ENCODE results near the gene UXT. TPM values are rescaled to one million over a fixed set of nuclear protein-coding genes. Genes with fewer than 3 reads are reported as not detected.
A peak's percentile ranks its signal among the peaks of the same experiment; 100 is the strongest.

Gene UXT
- total and polyA plus RNA-seq, 4 donors = 34.0 to 99.0 (median 65.3) TPM

DNA sequence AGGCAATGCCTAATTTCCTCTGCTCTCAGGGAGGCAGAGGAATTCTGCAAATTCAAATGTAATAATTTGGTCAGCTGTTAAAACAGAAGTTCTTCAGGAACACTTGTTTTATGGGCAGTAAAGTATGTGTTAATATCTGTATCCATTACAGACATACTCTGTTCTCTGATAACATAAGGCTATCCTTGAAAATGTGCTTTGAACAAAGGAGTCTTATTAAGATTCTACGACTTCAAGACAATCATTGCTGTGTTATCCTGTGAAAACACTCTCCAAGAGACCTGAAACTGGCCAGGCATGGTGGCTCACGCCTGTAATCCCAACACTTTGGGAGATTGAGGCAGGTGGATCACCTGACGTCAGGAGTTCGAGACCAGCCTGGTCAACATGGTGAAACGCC, 27.3 kb downstream of the UXT start:
- DNase-seq (ENCODE audit: low spot score) = no peak
- H3K36me3 ChIP-seq (ENCODE audit: control insufficient read depth in 4 of 4, insufficient read depth in 3 of 4, low read depth in 1 of 4, low read length in 3 of 4) = peaks cover 0 to 10% (median 2%) of the 10 kb centered on the region in 4 donors
- H3K9me3 ChIP-seq (ENCODE audit: control insufficient read depth in 4 of 4, low read length in 3 of 4) = no peaks in the 10 kb centered on the region
- H3K27ac ChIP-seq (ENCODE audit: low read depth in 1 of 2, low read length in 2 of 2) = no peak overlapping the region
- no peak overlapping the region for H3K9ac ChIP-seq (ENCODE audit: low read depth in 1 of 2, low read length in 2 of 2)
- H3K4me3 ChIP-seq (ENCODE audit: low read depth in 1 of 3, low read length in 3 of 3) = no peak overlapping the region
- TF ChIP-seq TAF1 (conservative IDR thresholded peaks at IDR 0.05) (no peak), JUND (IDR thresholded peaks at IDR 0.05) (no peak), HNF4A (conservative IDR thresholded peaks at IDR 0.05) (no peak), YY1 (IDR thresholded peaks at IDR 0.05) (no peak), FOXA1 (IDR thresholded peaks at IDR 0.05) (no peak), EGR1 (IDR thresholded peaks at IDR 0.05; ENCODE audit: low read depth in 2 of 2) (no peak), NR2F2 (IDR thresholded peaks at IDR 0.05) (no peak), RXRA (IDR thresholded peaks at IDR 0.05) (no peak), SP1 (IDR thresholded peaks at IDR 0.05) (no peak)
- TF ChIP-seq, protein P1, sequence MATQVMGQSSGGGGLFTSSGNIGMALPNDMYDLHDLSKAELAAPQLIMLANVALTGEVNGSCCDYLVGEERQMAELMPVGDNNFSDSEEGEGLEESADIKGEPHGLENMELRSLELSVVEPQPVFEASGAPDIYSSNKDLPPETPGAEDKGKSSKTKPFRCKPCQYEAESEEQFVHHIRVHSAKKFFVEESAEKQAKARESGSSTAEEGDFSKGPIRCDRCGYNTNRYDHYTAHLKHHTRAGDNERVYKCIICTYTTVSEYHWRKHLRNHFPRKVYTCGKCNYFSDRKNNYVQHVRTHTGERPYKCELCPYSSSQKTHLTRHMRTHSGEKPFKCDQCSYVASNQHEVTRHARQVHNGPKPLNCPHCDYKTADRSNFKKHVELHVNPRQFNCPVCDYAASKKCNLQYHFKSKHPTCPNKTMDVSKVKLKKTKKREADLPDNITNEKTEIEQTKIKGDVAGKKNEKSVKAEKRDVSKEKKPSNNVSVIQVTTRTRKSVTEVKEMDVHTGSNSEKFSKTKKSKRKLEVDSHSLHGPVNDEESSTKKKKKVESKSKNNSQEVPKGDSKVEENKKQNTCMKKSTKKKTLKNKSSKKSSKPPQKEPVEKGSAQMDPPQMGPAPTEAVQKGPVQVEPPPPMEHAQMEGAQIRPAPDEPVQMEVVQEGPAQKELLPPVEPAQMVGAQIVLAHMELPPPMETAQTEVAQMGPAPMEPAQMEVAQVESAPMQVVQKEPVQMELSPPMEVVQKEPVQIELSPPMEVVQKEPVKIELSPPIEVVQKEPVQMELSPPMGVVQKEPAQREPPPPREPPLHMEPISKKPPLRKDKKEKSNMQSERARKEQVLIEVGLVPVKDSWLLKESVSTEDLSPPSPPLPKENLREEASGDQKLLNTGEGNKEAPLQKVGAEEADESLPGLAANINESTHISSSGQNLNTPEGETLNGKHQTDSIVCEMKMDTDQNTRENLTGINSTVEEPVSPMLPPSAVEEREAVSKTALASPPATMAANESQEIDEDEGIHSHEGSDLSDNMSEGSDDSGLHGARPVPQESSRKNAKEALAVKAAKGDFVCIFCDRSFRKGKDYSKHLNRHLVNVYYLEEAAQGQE (IDR thresholded peaks at IDR 0.05) = no peak
- TF ChIP-seq, protein P2, sequence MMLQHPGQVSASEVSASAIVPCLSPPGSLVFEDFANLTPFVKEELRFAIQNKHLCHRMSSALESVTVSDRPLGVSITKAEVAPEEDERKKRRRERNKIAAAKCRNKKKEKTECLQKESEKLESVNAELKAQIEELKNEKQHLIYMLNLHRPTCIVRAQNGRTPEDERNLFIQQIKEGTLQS (IDR thresholded peaks at IDR 0.05) = no peak
- TF ChIP-seq, protein P3, sequence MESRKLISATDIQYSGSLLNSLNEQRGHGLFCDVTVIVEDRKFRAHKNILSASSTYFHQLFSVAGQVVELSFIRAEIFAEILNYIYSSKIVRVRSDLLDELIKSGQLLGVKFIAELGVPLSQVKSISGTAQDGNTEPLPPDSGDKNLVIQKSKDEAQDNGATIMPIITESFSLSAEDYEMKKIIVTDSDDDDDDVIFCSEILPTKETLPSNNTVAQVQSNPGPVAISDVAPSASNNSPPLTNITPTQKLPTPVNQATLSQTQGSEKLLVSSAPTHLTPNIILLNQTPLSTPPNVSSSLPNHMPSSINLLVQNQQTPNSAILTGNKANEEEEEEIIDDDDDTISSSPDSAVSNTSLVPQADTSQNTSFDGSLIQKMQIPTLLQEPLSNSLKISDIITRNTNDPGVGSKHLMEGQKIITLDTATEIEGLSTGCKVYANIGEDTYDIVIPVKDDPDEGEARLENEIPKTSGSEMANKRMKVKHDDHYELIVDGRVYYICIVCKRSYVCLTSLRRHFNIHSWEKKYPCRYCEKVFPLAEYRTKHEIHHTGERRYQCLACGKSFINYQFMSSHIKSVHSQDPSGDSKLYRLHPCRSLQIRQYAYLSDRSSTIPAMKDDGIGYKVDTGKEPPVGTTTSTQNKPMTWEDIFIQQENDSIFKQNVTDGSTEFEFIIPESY (IDR thresholded peaks at IDR 0.05) = no peak
- peaks cover 0 to 7% (median 0%) of the 10 kb centered on the region in 4 donors for H3K4me1 ChIP-seq (ENCODE audit: control insufficient read depth in 4 of 4, insufficient read depth in 4 of 4, low read length in 3 of 4)
- WGBS = 89% methylated on average over 5 of the region's 5 CpGs
- no peaks in the 10 kb centered on the region for H3K27me3 ChIP-seq (ENCODE audit: control insufficient read depth in 4 of 4, insufficient read depth in 4 of 4, low read length in 3 of 4)

DNA sequence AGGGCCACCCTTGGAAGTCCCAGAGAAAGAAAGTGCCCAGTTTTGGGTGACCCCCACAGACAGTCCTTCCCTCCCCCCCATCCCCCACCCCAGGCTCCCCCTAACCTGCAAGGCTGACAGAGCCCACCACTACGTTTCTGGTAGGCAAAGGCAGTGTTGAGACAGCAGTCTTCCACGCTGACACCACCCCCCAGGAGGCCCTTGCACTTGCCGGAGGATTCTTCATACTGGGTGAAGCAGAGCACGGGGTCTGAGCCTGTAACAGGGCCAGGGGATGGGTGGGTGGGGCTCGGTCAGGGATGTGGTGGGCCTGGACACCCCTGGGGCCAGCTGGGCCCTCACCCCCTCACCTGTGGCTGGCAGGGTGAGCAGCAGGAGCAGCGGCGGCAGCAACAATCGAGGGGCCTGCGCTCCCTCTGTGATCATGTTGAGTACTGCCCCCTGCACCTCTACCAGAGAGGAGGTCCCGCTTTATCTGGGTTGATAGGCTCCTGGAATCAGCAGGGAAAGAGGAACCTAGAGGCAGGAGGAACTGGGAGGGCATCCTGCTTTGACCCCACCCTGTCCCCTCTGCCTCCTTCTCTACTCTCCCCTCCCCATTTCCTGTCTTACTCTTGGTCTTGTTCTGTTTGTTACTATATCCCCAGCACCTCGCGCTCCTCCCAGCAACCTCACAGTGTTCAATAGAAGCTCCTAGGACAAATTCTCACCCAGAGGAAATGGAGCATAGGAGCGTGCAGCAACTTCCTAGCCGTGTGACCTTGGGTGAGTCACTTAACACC, 29.4 kb downstream of the UXT start, which contains the start of gene CFP:
Gene CFP, minus strand, starts transcription at position 512 of the 782 bp plus-strand sequence. Its CDS starts 86 bp downstream, at position 426.
- Histone ChIP-seq H3K4me1 (ENCODE audit: control insufficient read depth in 4 of 4, insufficient read depth in 4 of 4, low read length in 3 of 4) (peaks cover 0 to 7% (median 0%) of the 10 kb centered on the region in 4 donors), H3K9me3 (ENCODE audit: control insufficient read depth in 4 of 4, low read length in 3 of 4) (no peaks in the 10 kb centered on the region), H3K36me3 (ENCODE audit: control insufficient read depth in 4 of 4, insufficient read depth in 3 of 4, low read depth in 1 of 4, low read length in 3 of 4) (peaks cover 0 to 2% (median 0%) of the 10 kb centered on the region in 4 donors), H3K27ac (ENCODE audit: low read depth in 1 of 2, low read length in 2 of 2) (peak within 1 kb of the TSS in 1 of 2 donors; percentile 50), H3K4me3 (ENCODE audit: low read depth in 1 of 3, low read length in 3 of 3) (peak within 1 kb of the TSS in 1 of 3 donors; percentile 8), H3K9ac (ENCODE audit: low read depth in 1 of 2, low read length in 2 of 2) (no peak within 1 kb of the TSS), H3K27me3 (ENCODE audit: control insufficient read depth in 4 of 4, insufficient read depth in 4 of 4, low read length in 3 of 4) (no peaks in the 10 kb centered on the region)
- no peak for DNase-seq (ENCODE audit: low spot score)
- WGBS = 61% methylated on average over 14 of the region's 14 CpGs
- TF ChIP-seq YY1 (IDR thresholded peaks at IDR 0.05) (no peak), EGR1 (IDR thresholded peaks at IDR 0.05; ENCODE audit: low read depth in 2 of 2) (no peak), SP1 (IDR thresholded peaks at IDR 0.05) (no peak), JUND (IDR thresholded peaks at IDR 0.05) (no peak), HNF4A (conservative IDR thresholded peaks at IDR 0.05) (no peak), FOXA2 (IDR thresholded peaks at IDR 0.05) (no peak), TAF1 (conservative IDR thresholded peaks at IDR 0.05) (no peak), RXRA (IDR thresholded peaks at IDR 0.05) (no peak)
- TF ChIP-seq, protein P2 (IDR thresholded peaks at IDR 0.05) = no peak
- TF ChIP-seq, protein P4, sequence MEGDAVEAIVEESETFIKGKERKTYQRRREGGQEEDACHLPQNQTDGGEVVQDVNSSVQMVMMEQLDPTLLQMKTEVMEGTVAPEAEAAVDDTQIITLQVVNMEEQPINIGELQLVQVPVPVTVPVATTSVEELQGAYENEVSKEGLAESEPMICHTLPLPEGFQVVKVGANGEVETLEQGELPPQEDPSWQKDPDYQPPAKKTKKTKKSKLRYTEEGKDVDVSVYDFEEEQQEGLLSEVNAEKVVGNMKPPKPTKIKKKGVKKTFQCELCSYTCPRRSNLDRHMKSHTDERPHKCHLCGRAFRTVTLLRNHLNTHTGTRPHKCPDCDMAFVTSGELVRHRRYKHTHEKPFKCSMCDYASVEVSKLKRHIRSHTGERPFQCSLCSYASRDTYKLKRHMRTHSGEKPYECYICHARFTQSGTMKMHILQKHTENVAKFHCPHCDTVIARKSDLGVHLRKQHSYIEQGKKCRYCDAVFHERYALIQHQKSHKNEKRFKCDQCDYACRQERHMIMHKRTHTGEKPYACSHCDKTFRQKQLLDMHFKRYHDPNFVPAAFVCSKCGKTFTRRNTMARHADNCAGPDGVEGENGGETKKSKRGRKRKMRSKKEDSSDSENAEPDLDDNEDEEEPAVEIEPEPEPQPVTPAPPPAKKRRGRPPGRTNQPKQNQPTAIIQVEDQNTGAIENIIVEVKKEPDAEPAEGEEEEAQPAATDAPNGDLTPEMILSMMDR (IDR thresholded peaks at IDR 0.05; ENCODE audit: low read depth, low read length, missing input control) = no peak
- TF ChIP-seq, protein P5, sequence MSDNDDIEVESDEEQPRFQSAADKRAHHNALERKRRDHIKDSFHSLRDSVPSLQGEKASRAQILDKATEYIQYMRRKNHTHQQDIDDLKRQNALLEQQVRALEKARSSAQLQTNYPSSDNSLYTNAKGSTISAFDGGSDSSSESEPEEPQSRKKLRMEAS (IDR thresholded peaks at IDR 0.05) = no peak
- TF ChIP-seq, protein P1 (IDR thresholded peaks at IDR 0.05) = no peak
- TF ChIP-seq, protein P3 (IDR thresholded peaks at IDR 0.05) = no peak

All from liver (tissue), 9 donors.